Measurements from ENCODE around the gene ELL2.

ELL2 gene

DNA sequence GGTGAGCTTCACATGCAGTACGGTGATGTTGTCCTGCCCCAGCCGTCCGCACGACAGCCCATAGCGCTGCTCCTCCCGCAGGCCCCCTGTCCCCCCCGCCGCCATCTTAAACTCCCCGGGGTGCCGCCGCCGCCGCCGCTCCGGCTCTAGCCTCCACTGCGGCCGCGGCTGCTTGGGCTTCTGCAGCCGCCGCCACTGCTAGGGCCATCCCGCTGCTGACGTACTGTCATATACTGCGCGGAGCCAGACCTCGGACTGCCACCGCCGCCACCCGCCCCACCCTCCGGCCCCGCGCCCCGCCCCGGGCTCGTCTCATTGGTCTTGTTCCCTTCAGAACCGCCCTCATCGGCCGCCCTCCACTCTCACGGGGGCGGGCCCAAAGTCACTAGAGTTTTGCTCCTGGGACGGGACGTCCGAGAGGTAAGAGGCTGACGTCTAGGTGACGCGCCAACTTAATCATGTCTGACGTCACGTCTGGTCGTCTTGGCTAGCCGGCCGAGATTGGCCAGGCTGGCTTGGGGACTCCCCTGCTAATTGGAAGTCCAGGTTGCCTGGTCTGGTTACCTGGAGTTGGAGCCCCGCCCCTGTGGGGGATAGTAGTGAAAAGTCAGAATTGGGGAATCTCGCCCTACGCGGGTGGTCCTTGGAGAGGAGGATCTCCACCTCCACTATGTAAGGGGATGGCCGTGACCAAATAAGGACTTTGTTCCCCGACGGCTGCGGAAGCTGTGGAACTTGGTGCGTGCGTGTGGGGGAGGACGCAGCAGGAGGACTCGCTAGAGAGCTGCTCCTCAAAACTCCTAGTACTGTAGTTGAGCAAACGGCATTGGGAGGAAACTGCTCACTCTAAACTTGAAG, at the start of gene ELL2:
TSS of gene ELL2 (minus strand) at position 235 of the 858 bp plus-strand sequence. CDS start at position 105, 130 bp downstream.
- peak; percentile 99 for DNase-seq (ENCODE audit: low read depth, low spot score)

DNA sequence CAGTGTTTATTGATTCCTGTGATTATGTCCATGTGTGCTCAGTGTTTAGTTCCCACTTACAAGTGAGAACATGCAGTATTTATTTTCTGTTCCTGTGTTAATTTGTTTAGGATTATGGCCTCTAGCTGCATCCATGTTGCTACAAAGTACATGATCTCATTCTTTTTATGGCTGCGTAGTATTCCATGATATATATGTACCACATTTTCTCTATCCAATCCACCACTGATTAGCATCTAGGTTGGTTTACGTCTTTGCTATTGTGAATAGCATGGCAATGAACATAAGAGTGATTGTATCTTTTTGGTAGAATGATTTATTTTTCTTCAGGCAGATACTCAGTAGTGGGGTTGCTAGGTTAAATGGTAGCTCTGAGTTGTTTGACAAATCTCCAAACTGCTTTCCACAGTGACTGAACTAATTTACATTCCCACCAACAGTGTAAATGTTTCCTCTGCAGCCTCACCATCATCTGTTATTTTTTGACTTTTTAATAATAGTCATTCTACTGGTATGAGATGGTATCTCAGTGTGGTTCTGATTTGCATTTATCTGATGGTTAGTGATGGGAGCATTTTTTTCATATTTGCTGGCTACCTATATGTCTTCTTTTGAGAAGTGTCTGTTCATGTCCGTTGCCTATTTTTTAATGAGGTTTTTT, 47.5 kb upstream of the ELL2 start:
- DNase-seq (ENCODE audit: low read depth, low spot score), result no peak

DNA sequence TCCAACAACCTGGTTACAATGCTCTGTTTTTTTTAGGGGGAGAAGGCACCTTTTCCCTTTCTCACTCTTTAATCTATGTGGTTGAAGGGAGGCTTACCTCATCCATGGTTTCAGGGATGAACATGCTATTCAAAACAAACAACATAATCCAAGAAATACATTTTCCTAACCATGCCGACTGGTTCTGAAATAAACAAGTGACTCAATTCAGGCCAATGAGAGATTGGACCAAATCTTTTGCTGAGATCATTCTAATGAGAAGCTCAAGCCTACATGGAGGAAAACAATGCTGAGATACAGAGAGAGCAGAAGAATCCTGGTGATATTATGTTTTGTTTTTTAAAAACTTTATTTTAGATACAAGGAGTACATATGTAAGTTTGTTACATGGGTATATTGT, 46.8 kb upstream of the ELL2 start:
- DNase-seq (ENCODE audit: low read depth, low spot score), result no peak

DNA sequence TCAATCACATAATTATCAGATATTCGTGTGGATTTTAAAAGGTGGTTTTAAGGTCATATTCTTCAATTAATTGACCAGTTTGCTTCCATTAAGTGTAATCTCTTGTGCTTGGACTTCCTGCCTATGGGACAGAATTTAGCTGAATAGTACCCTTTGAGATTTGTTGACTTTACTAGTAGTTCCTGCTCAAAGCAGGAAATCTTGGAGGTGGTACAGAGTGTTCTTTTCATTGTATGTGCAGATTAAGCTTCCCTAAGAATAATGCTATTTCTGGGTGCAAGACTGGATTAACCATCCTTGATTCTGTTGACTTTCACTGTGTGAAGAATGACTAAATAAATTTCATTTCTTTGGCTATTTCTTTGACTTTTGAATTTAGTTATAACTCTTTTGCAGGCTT, 45.4 kb upstream of the ELL2 start:
- DNase-seq (ENCODE audit: low read depth, low spot score), result no peak

DNA sequence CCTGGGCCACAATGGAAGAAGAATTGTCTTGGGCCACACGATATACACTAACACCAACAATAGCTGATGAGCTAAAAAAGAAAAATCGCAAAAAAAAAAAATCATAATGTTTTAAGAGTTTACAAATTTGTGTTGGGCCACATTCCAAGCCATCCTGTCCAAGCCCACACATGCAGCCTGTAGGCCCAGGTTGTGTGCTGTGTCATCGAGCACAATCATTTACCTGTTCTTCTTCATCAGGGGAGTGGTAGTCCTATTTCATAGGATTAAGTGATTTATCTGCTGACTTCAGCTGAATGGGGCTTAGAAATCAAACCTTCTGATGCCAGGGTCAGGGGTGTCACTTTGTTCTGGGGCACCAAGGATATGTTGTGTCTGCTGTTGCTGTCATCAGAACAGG, 44.6 kb upstream of the ELL2 start:
- DNase-seq (ENCODE audit: low read depth, low spot score), result no peak

DNA sequence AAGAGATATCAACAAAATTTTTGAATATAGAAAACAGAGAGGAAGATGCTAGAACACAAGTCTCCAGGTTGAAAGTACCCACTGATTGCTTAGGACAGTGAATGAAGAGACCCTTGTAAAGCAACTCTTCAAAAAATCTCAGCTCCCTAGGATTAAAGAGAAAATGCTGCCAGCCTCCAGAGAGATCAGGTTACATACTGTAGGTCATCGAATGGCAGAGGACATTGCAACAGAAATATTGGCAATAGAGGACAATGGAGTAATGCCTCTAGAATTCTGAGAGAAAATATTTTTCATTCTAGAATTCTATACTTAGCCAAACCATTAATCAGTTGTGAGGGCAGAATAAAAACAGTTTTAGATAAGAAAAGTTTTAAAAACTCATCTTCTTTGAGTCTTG, 43.1 kb upstream of the ELL2 start:
- no peak for DNase-seq (ENCODE audit: low read depth, low spot score)

DNA sequence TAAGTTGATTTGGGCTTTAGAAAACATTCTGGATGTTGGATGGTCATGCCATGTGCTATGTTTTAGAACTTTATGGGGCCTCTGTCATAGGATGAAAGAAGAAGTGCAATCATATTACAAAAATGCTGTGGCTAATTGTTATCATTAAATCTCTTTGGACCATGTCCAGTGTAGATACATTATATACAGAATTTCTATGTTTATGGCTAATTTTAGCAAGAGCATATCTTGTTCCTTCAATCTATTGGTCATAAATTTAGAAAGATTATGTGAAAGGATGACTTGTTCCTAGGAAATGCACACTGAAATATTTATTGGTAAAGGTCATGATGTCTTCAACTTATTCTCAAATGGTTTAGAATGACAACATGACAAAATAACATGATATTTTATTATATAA, 42.4 kb upstream of the ELL2 start:
- DNase-seq (ENCODE audit: low read depth, low spot score), result no peak

DNA sequence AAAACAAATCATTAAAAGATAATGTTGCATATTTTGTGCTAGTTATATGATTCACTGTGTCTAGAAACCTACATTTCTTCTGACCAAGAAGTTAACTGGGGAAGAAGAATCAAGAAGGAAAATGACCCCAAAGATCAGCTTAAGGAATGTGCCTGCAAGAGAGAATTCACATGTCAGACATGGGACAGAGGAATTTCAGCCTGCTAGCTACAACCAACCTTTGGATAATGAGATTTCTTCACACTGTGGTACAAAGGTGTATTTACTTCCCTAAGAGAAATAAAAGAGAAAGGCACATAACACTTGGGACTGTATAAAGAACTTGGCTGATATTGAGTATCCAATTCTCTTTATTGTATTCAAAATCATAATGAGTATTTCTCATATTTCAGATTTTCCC, 39.6 kb upstream of the ELL2 start:
- DNase-seq (ENCODE audit: low read depth, low spot score), result no peak

DNA sequence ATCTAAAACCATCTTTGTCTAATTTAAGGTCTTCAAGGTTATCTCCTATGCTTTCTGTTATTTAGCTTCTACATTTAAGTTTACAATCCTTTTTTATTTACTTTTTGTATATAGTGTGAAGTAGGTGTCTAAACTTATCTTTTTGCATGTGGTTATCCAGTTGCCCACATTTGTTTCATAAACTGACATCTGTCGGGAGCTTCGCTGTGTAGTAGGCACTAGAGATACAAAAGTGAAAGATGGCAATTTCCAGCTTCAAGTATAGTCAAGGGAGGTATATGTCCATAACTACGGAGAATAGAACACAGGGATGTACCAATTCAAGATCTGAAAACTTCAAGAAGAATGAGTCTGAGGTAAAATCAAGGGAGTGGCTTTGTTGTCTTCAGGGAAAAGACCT, 38.7 kb upstream of the ELL2 start:
- no peak for DNase-seq (ENCODE audit: low read depth, low spot score)

DNA sequence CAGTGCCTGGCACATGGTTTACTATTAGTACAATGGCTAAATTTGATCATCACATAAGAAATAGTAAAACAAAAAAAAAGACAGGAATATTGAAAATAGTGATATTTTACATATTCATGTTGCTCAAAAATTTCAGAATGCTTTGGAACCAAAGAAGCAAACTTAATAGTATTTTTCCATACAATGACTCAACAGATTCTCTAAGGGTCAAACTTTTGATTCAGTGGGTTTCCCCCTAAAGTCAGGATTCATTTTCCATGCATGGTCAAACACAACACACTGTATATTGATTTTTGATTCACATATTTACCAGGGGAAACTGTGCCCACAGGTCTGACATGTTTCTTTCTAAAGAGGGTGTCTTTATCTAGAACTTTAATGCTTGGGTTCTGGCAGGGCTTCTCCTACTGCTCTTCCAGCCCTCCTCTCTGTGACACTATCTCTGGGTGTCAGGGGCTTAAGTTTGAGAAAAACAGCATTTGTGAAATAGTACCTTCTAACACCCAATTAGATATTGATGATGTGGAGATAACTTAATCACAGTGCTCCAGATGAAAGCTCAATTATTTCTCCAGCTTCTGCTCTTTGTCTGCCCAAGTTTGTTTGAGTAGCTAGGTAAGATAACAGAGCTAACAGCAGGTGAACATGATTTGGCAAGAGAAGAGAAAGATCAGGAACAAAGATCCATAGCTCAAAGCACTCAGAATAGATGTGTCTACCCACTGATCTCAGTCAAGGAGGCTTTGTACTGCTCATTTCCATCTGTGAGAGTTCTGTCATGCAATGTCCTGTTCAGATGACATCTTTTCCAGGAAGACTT, 35.5 kb upstream of the ELL2 start:
- no peak for DNase-seq (ENCODE audit: low read depth, low spot score)

DNA sequence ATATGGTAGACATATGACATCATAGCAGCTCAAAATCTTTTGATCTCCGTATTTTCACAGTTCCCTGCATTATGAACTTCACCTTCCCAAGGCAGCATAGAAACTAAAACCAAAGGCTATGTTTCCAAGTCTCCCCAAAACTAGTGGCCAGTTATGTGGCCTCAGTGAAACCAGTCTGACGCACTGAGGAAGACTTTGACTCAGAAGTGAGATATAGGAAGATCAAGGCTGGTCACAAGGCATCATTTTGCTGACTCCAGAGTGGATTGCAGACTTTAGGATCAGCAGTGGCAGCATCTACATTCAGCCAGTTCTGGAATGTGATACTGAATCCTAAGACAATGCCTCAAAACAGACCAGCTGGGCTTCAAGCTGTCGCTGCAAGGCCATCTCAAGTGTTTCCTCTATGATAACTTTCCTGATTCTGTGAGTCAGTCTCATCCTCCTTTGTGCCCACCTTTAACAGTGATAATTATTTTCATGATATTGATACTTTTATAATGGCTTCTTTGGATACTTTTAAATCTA, 34.4 kb upstream of the ELL2 start:
- DNase-seq (ENCODE audit: low read depth, low spot score), result no peak

DNA sequence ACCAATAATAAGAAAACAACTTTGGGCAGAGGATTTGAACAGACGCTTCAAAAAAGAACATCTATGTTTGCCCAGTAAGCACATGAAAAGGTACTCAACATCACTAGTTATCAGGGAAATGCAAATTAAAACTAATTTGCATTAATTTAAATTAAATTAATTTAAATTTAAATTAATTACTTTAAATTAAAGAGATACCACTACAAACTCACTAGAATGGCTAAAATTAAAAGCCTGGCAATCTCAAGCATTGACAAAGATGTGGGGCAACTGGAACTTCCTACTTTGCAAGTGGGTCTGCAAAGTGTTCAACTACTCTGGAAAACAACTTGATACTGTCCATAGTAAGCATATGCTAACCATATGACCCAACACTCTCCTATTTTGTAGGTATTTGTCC, 32.1 kb upstream of the ELL2 start:
- no peak for DNase-seq (ENCODE audit: low read depth, low spot score)

DNA sequence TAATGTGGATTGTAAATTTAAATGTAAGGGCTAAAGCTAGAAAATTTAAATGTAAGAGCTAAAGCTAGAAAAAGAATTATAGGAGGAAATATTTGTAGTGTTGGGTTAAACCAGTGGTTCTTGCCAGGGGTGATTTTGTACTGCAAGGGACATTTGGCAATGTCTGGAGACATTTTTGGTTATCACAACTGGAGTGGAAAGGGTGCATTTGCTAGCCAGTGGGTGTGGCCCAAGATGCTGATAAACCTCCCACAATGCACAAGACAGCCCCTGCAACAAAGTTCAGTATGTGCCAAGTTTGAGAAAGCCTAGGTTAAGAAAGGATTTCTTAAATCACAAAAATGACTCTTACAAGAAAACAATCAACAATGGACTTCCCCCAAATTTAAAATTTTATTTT, 31.6 kb upstream of the ELL2 start:
- no peak for DNase-seq (ENCODE audit: low read depth, low spot score)

DNA sequence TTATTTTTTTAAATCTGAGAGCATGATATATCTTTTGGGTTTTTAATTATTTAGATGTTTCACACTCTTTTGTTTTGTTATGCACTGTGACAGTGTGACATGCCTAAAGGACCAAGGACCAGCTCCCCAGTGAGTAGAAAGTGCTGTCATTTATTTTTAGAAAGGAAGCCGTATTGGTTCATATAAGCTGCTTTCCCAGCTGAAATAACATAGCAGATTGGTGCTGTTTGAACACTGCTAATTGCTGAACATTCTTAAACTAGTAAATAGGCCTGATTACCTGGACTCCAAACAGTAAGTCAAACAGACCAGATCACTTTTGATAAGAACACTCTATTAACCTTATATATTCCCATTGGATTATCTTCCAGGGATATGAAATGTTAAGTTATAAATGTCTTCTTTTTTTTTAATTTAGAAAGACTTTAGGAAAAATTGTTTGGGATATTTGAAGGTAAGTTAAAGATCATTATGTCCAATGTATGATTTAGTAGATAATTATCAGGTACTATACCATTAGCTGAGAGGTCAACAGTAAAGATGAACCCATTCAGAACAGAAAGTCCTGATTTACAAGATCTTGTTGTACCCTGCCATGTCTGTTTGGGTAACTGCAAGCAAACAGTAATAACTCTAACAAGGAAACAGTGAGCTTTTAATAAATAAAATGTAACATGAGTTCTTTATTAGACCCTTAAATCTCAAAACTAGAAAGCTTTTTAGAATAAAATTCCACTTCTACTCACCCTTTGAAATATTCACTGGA, 27.8 kb upstream of the ELL2 start:
- no peak for DNase-seq (ENCODE audit: low read depth, low spot score)

DNA sequence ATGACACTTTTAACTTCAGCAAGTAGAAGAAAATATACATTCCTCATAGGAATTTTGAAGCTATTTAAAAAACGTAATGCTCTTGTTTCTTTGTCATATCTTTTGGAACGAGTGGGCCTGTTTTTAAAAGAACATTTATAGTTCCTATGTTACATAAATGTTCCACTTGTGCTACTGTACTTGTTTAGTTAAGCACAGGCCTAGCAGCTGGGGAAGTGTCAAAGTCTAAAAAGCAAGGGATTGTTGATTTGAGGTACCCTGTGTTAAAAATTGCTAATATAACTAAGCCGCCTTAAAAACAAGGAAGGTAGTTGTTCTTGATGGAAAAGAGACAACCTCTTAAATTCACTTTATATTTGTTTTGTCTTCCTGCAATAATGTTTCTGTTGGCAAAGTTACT, 27.2 kb upstream of the ELL2 start:
- DNase-seq (ENCODE audit: low read depth, low spot score), result no peak

DNA sequence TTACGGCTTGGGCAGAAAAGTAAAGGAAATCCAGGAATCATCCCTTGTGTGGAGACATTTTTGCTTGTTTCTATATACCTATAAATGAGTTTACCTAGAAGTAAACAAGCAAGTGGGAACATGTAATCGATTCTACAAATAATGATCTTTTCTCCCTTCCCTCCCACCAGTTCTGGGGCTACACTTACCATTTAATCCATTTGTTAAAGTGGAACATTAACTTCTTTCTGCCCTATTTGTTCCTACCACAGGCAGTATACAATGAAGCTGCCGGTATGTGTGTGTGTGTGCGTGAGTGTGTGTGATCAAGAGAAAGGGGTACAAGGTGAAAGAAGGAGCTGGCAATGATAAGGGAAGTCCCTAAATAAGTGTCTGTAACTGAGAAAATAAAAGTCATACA, 26.4 kb upstream of the ELL2 start:
- DNase-seq (ENCODE audit: low read depth, low spot score), result no peak

DNA sequence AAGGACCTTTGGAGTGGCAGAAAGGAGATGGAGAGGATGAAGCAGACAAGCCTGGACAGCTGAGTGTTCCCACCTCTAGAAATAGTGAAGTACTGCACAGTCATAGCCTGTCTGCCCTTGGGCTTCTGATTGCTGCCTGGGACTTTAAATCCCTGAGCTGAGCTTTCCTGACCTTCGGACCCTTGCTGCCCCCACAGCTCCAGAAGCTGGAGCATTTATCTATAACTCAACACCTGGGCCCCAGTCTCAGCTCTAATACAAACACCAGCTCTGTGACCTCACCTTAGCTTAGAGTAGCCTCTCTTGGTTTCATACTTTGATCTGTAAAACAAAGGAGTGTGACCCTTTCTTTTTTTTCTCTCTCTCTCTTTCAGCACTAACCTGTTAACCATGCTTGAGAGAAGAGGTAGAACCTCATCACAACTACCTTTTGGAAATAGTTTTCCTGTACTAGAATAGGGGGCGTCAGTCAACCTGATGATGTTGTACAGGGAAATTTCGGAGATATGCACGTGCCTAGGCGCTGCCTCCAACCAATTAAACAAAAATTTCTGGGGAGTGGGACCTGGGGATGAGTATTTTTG, 25.4 kb upstream of the ELL2 start:
- no peak for DNase-seq (ENCODE audit: low read depth, low spot score)

DNA sequence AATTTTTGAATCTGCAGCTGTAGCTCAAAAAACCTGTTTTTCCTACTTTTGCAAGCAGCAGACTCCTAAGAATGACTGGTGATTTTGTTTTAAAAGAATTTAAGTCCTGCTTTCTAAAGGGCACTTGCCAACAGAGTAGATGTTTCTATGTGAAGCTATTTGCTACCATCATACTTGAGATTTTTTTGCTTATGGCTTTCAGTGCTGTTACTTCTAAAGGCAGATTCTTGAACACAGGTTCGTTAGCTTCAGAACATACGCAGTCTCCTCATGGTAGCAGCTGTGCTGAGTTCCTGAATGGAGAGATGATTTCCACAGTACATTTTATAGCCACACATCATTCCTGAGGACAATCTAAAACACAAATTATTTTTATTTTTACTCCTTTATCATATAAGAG, 24.4 kb upstream of the ELL2 start:
- no peak for DNase-seq (ENCODE audit: low read depth, low spot score)

DNA sequence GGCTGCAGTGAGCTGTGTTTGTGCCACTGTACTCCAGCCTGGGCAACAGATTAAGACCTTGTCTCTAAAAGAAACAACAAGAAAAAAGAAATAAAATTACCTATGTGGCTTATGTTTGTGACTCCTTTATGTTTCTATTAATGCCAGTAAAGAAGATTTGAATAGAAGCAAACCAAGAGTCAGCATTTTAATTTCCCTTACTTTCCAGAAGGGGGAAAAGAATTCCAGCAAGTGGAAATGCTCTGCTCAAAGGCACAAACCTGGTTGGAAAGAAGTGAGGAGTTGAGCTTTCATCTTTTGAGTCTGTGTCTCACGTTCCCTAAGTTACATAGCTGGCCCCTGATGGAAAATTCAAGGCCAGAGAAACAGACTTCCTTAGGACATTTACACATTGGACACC, 23.6 kb upstream of the ELL2 start:
- no peak for DNase-seq (ENCODE audit: low read depth, low spot score)

DNA sequence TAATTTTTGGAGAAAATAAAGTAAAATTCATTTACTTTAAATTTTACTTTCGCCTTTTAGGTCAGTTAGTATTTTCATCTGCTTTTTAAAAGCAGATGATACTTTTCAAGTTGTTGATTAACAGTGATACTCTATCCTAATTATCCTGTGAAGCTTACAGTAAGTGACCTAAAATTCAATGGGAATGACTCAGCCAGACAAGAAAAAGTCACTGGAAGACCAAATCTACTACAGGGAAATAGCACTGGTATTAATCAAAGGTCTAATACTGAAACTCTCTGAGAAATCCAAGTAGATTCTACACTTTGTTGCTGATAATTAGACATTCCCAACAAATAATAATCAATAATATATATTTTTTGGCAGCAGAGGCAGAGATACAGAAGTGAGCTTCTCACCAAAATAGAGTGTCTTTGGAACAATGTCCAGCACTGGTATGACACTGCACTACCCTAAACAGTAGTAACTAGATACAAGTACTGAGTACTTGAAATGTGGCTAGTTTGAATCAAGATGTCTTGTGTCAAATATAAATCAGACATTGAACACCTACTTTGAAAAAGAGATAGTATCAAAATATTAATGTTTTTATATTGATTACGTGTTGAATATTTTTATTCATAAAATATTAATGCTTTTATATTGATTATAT, 22.8 kb upstream of the ELL2 start:
- DNase-seq (ENCODE audit: low read depth, low spot score), result no peak

DNA sequence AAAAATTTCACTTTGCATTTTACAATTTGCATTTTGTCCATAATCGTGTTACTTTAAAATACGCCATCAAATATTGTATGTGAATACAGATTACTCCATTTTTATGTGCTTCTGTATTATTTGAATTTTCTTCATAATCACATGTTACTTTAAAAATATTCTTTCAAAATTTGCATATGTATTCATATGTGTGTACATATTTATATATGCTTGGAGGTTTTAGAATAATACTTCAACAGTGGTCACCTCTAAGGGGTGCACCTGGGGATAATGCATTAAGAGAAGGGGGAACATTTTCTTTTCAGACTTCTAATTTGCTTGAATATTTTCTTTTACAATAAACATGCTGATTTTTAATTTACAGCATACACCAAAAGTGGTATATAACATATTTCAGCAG, 21.9 kb upstream of the ELL2 start:
- no peak for DNase-seq (ENCODE audit: low read depth, low spot score)

All from iPS DF 19.7 (cell line).